ENCODE data around the gene CWF19L1.

Gene CWF19L1

DNA sequence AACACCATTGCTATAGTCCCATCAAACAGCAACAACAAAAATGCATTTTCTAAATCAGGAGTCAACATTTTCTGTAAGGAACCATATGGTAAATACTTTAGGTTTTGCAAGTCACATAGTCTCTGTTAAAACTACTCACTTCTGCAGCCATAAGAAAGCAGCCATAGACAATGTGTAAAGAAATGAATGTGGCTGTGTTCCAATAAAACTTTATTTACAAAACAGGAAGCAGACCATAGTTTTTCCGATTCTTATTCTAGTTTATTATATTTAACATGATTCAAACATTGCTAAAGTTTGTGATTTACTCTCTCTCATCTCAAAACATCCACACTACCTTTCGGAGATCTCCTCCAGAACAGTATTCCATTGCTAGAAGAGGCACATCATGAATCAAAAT is 44.9 kb downstream of the CWF19L1 start:
- DNase-seq = no peak
- no peak for TF ChIP-seq POLR2A (IDR thresholded peaks at IDR 0.05; ENCODE audit: low read length)
- TF ChIP-seq GATA1 (IDR thresholded peaks at IDR 0.05; ENCODE audit: low read depth, low read length) = no peak

DNA sequence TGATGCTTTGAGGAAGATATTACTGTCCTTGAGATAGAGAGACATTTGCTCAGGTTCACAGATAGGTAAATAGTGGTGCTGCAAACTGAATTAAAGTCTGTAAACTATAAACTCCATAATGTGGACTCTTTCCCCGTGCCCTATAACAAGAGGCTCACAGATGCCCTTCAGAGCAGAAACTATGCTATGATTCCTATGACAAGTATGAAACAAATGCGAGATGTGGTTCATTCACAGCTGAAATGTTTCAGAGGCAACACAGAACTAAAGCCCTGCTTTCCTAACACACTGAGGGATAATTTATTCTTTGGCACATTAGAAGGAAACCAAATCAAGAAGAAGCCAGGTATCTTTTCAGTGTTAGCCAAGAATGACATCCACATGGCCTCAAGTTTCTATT is 51.4 kb downstream of the CWF19L1 start:
- TF ChIP-seq GATA1 (IDR thresholded peaks at IDR 0.05; ENCODE audit: low read depth, low read length) (no peak), POLR2A (IDR thresholded peaks at IDR 0.05; ENCODE audit: low read length) (no peak)
- no peak for DNase-seq

DNA sequence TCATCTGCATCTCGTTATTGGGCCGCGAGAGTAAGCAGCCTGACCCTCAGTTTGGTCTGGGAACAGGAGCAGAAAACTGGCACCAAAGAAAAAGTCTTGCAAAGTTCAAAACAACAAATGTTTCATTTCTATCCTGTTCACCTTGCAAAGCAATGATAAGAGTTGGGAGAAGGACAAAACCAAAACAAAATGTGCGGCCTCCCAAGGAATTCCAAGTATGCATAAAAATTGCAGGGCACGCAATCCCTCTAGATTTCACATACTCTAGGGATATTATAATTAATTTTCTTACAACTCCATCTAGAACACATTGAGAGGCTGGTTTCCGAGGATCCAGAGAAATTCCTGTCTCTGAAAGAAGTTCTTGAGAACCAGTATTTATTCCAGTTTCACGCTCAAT is 58.1 kb downstream of the CWF19L1 start:
- TF ChIP-seq POLR2A (IDR thresholded peaks at IDR 0.05; ENCODE audit: low read length) (no peak), GATA1 (IDR thresholded peaks at IDR 0.05; ENCODE audit: low read depth, low read length) (no peak)
- DNase-seq = no peak

DNA sequence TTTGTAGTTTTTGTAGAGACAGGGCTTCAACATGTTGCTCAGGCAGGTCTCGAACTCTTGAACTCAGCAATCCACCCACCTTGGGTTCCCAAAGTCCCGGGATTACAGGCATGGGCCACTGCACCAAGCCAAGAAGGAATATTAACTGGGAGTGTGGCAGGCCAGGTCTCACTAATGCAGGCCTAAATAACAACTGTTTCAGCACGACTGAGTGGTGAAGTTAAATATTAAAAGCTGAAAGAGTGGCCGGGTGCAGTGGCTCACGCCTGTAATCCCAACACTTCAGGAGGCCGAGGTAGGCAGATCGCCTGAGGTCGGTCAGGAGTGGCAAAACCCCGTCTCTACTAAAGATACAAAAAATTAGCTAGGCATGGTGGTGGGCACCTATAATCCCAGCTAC is 59.2 kb downstream of the CWF19L1 start:
- no peak for TF ChIP-seq GATA1 (IDR thresholded peaks at IDR 0.05; ENCODE audit: low read depth, low read length)
- TF ChIP-seq POLR2A (IDR thresholded peaks at IDR 0.05; ENCODE audit: low read length) = no peak
- no peak for DNase-seq

DNA sequence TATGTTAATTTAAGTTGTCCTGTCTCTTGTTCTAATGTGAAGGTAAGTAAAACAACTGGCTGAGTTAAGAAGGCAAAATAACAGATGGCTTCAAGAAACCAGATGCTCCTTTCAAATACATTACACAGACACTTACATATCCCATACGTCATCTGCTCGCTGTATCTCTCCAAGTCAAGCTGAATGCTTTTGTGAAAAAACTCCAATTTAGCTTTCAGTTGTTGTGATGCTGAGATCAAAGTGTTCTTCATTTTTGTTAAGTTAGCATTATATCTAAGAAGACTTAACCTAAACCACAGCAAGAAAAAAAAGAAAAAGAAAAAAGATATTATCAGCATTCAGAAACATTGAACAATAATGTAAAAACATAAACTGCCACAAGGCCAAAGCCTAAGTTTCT is 63.1 kb downstream of the CWF19L1 start:
- no peak for TF ChIP-seq GATA1 (IDR thresholded peaks at IDR 0.05; ENCODE audit: low read depth, low read length)
- TF ChIP-seq POLR2A (IDR thresholded peaks at IDR 0.05; ENCODE audit: low read length) = no peak
- no peak for DNase-seq

DNA sequence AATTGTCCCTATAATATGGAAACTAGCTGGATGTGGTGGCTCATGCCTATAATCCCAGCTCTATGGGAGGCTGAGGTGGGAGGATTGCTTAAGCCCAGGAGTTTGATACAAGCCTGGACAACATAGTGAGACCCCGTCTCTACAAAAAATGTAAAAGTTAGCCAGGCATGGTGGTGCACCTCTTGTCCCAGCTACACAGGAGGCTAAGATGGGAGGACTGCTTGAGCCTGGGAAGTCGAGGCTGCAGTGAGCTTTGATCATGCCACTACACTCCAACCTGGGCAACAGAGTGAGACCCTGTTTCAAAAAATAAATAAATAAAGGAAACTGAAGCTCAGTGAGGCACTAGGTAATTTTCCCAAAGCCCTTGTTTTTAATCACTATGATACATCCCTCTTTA is 65.9 kb downstream of the CWF19L1 start:
- TF ChIP-seq POLR2A (IDR thresholded peaks at IDR 0.05; ENCODE audit: low read length) (no peak), GATA1 (IDR thresholded peaks at IDR 0.05; ENCODE audit: low read depth, low read length) (no peak)
- DNase-seq = no peak

DNA sequence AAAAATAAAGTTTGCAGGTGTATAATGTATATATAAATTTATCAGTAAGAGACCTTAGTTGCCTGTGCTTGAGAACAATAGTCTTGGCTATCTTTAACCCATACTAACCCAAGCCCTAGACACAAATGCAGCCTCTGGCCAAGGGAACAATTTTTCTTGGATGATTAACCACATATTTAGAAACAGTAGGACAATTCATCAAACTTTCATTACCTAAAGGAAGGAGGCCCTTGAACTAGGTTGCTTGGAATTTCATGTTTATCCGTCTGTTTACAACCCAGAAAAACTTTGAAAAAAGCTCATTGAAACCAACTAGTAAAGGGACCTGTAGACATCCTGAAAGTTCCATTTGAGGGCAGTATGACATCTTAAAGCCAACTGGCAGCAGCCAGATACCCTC is 72.7 kb downstream of the CWF19L1 start:
- no peak for TF ChIP-seq POLR2A (IDR thresholded peaks at IDR 0.05; ENCODE audit: low read length)
- TF ChIP-seq GATA1 (IDR thresholded peaks at IDR 0.05; ENCODE audit: low read depth, low read length) = no peak
- DNase-seq = no peak

DNA sequence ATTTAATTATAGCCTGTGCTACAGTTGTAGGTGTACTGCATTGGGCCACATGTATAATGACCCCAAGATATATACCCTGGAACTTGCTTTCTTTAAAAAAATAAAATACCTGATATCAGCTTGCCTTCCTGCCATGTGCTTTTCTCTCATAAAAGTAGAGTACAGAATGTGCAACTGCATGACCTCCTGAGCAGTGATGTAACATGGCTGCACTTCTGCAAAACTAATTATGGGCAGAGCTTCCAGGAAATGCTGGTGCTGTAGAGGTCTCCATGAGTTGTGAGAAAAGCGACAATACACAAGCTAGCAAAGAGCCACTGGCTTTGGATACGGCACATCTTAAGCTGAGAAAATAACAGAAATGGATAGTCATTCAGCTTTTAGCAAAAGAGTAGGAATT is 75.1 kb downstream of the CWF19L1 start:
- no peak for DNase-seq
- TF ChIP-seq GATA1 (IDR thresholded peaks at IDR 0.05; ENCODE audit: low read depth, low read length) (no peak), POLR2A (IDR thresholded peaks at IDR 0.05; ENCODE audit: low read length) (no peak)

DNA sequence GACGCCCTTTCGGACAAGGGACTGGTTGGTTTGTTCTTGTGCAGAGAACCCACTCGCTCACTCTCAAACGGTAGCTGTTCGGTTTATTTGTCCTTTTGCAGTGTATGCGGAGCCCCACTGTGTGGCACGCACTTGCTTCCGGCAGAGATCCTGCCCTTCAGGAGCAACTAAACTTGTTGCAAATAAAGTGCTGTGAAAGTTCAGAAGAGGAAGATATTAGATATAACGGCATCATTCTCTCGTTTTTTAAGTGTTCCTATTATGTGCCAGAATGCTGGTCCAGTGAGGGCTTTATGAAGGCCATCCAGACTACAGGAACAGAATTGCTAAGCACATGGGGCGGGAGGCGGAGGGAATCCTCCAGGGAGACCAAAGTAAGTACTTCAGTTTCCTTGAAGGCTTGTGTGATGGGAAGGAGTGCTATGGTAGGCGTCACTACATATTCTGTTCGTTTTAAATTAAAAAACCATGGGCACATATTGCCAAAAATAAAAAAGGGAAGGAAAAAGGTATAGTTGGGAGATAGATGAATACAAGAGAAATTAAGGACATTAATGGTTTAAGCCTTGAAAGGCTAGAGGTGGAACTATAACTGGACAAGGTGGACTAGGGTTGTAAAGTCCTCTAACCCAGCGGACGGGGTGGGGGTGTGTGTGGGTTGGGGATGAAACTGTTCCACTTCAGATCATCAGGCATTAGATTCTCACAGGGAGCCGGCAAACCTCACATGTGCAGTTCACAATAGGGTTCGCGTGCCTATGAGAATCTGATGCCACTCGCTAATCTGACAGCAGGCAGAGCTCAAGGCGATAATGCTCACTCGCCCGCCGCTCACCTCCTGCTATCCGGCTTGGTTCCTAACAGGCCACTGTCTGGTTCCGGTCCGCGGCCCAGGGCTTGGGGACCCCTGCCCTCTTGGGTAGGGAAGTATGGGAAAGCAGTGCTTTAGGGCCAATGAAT is 80.9 kb downstream of the CWF19L1 start:
- peak; percentile 52 to 73 for DNase-seq
- TF ChIP-seq POLR2A (IDR thresholded peaks at IDR 0.05; ENCODE audit: low read length) (peak; percentile 62), GATA1 (IDR thresholded peaks at IDR 0.05; ENCODE audit: low read depth, low read length) (no peak)

DNA sequence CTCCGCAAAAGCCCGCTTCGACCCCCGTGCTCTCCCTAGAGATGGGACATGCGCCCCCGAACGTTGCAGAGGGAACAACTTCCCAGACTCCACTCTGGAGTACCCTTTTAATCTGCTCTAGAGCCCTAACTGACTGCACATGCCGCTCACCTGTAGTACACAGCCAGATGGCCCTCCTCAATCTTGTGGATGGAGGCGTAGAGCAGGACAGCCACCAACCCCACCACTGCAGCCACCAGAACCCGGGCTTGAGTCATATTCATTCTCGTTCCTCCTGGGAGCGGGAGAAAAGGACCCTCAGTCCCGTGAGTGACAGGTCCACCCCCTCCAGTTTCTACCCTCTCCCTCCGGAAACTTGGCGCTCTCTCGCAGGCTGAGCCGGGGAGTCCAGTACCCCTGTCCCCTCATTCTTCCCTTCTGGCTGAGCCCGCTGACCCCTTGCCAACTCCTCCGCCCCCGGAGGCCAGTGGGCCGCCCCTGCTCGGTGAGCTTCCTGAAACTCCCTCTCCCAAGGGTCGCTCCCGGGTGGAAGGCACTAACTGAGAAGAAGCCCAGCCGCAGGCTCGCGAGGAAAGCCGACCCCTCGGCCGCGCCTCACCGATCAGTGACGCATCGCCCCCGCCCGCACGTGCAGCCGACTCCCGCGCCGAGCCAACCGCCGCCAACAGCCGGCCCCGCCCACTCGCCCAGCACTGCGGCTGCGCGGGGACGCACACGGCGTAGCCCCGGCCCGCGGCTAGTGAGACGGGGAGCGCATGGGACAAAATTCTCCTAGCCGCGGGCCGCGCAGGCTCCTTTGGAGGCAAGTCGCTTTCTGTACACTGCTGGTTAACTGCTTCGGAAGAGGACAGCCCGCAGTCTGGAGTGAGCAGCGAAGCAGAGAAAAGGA is 81.8 kb downstream of the CWF19L1 start, which contains the start of gene ERLIN1:
Gene ERLIN1, minus strand, starts transcription at position 666 of the 889 bp plus-strand sequence. Its CDS starts 403 bp downstream, at position 263.
- peak; percentile 94 to 97 for DNase-seq
- peak; percentile 92 for TF ChIP-seq POLR2A (IDR thresholded peaks at IDR 0.05; ENCODE audit: low read length)
- no peak for TF ChIP-seq GATA1 (IDR thresholded peaks at IDR 0.05; ENCODE audit: low read depth, low read length)

DNA sequence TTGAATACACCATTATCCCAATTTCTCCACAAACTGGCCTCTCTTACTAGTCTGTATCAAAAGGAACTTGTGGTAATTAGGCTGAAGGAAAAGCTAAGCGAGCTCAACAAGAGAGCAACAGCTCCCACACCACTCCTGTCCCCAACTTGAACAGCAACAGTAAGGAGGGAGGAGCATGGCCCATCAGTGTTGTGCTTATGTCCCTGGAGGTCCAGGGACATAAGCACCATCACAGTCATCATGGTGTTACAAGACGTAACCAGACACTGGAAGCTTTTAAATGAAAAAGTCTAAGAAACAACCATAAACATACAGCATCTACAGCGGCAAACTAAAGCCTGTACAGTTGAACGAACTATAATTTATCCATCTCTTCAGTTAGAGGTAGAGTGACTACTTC is 82.6 kb downstream of the CWF19L1 start:
- TF ChIP-seq GATA1 (IDR thresholded peaks at IDR 0.05; ENCODE audit: low read depth, low read length) = no peak
- no peak for TF ChIP-seq POLR2A (IDR thresholded peaks at IDR 0.05; ENCODE audit: low read length)

DNA sequence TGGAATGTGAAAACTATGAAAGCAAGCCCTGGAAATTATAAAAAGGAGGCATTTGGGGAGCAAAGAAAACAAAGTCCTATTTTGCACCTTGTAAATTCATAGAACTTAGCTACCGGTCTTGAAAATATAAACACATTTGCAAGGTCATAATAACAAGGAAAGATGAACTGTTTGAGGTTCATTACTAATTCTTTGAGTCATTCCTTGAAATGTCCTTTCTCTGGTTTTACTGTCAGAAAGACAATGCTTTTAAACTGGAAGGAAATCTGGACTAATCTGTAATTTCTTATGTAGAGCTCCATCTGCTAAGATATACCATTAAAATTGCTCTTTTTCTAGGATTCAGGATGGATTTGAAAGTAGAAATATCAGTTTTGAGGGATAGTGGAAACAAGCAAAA is 83.0 kb downstream of the CWF19L1 start:
- TF ChIP-seq POLR2A (IDR thresholded peaks at IDR 0.05; ENCODE audit: low read length) (no peak), GATA1 (IDR thresholded peaks at IDR 0.05; ENCODE audit: low read depth, low read length) (no peak)
- DNase-seq = peak in 1 of 2 experiments; percentile 43

More for the DNA sequence above, 82.6 kb downstream of the CWF19L1 start:
- DNase-seq = peak; percentile 74 to 78

DNA sequence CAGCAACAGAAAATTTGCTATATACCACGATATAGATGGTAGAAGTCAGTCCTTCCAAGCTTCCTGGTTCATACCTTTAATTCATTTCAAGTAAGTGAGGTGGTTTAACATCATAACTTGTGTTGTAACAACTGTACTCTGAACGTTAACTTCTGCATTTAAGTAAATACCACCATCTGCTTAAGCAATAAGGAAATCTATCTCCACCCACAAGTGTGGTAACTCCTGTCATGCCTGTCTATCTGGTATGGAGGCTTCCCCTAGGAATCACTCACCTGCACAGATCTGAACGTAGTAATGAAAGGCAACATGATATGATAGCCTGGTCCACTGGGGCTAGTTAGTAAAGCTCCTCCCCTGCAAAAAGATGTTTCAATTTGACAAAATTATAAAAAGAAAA is 84.0 kb downstream of the CWF19L1 start:
- DNase-seq = peak; percentile 12 to 57

DNA sequence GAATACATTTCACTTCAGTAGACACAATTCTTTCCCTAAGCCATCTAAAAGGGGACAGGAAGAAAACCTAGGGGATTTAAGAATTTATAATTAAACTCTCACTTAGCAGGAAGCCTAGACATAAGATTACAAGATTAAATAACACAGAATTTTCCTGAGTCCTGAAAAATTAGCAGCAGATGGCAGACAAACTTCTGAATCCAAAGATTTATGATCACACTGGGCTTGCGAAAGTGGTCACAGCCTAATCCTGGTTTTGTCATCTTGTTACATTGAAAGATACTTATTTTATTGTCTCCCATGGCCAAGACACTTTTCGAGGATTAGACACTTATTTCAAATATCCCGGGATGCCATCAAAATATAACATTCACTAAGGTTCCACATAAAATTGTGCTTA is 84.5 kb downstream of the CWF19L1 start:
- TF ChIP-seq POLR2A (IDR thresholded peaks at IDR 0.05; ENCODE audit: low read length) (no peak), GATA1 (IDR thresholded peaks at IDR 0.05; ENCODE audit: low read depth, low read length) (no peak)
- no peak for DNase-seq

More for the DNA sequence above, 84.0 kb downstream of the CWF19L1 start:
- no peak for TF ChIP-seq POLR2A (IDR thresholded peaks at IDR 0.05; ENCODE audit: low read length)
- no peak for TF ChIP-seq GATA1 (IDR thresholded peaks at IDR 0.05; ENCODE audit: low read depth, low read length)
